K562 treated with DMSO at 1 percent for 12 hours (cell line): ENCODE data around the gene ARHGEF39. TPM values are rescaled to one million over a fixed set of nuclear protein-coding genes. Genes with fewer than 3 reads are reported as not detected.

Experiments used
- total RNA-seq: library from RNA; unstranded; fragments of 300-600 nt; gene quantifications from 2 replicates; pipeline ENCODE4 v1.2.3, GENCODE V29; 2022; ENCODE audit not compliant: insufficient read depth

The ARHGEF39 gene, protein sequence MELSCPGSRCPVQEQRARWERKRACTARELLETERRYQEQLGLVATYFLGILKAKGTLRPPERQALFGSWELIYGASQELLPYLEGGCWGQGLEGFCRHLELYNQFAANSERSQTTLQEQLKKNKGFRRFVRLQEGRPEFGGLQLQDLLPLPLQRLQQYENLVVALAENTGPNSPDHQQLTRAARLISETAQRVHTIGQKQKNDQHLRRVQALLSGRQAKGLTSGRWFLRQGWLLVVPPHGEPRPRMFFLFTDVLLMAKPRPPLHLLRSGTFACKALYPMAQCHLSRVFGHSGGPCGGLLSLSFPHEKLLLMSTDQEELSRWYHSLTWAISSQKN
- total RNA-seq, result 6.5 and 15.3 TPM in 2 replicates

DNA sequence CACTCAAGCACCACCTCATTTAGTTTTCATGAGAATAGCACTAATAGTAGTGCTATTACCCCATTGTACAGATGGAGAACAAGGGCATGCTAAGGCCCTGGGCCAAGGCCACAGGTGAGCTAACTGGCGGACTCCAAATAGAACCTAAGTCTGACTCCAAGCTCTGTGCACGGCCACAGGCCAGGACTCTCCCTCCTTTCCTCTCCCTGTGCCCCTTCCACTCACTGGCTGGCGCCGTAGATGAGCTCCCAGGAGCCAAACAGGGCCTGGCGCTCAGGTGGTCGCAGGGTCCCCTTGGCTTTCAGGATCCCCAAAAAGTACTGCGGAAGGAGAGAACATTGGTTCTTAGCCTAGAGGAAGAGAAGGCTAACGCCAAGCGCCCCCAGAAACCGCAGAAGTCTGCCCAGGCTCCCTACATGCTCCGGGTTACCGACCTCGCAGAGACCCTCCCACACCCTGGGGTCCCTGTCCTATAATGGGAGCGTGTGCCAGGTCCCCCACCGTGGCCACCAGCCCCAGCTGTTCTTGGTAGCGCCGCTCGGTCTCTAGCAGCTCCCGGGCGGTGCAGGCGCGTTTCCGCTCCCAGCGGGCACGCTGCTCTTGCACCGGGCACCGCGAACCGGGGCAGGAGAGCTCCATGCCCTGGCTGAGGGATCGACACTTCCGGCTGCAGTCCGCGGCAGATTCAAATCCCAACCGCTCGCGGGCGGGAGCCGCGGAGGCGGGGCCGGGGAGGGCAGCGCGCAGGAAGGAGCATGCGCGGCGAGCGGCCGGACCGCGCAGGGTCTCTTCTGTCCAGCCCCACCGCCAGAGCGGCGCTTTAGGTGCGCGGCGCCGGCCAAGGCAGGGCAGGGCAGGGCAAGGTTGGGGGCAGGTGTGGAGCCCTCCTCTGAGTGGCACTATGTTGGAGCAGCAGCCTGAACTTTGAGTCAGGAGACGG is at the start of gene ARHGEF39:
ARHGEF39 (minus strand) TSS at position 665 of the 940 bp plus-strand sequence; CDS start at position 639, 26 bp downstream.

DNA sequence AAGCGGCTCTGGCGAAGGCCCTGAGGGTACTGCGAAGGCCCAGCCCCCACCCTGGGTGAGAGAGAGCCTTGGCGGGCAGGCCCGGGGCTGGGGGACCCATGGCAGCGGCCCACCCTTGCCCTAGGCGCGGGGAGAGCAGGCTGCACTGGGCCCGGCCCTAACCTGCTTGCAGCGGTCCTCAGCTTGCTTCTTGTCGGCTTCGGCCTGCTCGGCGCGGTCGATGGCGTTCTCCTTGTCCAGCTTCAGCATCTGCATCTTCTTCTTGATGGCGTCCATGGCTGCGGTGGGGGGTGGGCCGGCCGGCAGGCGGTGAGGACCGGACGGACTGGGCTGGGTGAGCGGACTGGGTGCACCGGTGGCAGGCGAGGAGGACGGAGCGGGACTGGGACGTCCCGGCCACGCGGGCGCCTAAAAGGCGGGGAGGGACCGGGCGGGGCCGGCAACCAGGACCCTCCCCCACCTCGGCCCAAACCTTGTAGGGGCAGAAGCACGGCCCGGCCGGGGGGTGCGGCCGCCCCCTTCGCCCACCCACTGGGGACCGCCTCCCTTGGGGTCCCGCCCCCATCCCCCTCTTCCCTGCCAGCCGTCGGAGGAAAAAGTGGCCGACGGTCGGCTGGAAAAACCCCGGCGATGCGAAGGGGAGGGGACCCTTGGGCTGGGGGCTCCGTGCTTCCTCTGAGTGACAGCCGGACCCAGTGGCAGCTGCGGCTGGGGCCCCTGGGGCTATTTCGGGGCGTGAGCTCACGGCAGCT is 24.7 kb upstream of the ARHGEF39 start, which contains the start of gene TPM2:
TPM2 (minus strand) TSS at position 384 of the 752 bp plus-strand sequence; CDS start at position 276, 108 bp downstream.

DNA sequence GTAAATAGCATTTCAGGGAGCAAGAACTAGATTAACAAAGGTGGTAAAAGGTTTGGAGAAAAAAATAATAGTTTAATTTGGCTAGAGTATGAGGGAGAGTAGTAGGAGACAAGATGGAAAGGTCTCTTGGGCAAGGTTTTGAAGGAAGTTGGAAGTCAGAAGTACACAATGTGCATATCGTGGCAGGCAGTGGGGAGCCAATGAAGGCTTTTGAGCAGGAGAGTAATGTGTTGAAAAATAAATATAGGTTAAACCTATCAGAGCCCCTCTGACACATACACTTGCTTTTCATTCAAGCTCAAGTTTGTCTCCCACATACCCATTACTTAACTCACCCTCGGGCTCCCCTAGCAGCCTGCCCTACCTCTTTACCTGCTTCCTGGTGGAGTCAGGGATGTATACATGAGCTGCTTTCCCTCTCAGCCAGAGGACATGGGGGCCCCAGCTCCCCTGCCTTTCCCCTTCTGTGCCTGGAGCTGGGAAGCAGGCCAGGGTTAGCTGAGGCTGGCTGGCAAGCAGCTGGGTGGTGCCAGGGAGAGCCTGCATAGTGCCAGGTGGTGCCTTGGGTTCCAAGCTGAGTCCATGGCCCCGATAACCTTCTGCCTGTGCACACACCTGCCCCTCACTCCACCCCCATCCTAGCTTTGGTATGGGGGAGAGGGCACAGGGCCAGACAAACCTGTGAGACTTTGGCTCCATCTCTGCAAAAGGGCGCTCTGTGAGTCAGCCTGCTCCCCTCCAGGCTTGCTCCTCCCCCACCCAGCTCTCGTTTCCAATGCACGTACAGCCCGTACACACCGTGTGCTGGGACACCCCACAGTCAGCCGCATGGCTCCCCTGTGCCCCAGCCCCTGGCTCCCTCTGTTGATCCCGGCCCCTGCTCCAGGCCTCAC is 8.4 kb upstream of the ARHGEF39 start, which contains the start of gene CA9:
CA9 (plus strand) TSS at position 797 of the 893 bp plus-strand sequence; CDS start at position 829, 32 bp downstream.

DNA sequence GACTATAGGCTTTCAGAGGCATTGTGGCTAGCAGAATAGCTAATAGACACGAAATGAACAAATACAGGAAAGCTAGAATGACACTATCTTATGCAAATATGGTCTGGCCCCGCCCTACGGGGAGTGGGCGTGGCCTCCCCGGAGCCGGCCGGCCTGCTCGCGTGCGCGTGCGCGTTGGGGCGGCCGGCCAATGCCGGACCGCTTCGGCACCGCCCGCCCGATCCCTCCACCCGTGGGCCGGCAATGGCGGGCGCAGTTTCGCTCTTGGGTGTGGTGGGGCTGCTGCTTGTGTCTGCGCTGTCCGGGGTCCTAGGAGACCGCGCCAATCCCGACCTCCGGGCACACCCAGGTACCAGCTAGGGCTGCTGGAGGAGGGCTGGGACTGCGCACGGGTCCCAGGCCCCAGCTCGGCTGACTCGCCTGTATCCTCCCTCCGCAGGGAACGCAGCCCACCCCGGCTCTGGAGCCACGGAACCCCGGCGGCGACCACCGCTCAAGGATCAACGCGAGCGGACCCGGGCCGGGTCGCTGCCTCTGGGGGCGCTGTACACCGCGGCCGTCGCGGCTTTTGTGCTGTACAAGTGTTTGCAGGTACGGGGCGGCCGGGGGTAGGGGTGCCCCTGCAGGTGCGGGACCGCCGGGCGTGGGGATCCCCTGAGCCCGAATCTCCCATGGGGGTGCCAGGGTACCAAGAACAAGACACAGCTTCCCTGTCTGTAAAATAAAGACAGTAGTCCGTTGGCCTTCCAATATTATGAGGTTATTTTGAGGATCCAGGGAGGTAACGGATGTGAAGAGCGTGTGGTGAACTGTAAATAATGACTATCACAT is 6.6 kb downstream of the ARHGEF39 start, which contains the start of gene CCDC107:
CCDC107 (plus strand) TSS at position 156 of the 831 bp plus-strand sequence; CDS start at position 244, 88 bp downstream.

DNA sequence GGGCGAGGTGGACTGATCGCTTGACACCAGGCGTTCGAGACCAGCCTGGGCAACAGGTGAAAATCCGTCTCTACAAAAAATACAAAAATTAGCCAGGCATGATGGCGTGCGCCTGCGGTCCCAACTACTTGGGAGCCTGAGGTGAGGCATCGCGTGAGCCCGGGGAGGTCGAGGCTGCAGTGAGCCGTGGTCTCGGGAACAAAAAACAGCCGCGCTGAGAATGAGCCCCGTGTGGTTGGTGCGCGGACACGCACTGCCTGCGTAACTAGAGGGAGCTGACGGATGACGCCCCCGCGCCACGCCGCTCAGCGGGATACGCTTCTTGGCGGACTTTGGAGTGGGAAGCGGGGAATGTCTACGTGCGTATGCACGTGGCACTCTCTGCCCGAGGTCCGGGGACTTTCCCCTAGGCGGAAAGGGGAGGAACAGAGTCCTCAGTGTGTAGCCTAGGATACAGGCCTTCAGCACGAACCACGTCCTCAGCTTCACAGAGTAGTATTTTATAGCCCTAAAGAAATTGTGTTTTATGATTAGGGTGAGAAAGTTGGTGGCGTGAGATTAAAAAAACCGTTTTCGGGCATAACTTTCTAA is 7.4 kb downstream of the ARHGEF39 start, which contains the start of gene RMRP:
RMRP (minus strand) TSS at position 474 of the 591 bp plus-strand sequence.

DNA sequence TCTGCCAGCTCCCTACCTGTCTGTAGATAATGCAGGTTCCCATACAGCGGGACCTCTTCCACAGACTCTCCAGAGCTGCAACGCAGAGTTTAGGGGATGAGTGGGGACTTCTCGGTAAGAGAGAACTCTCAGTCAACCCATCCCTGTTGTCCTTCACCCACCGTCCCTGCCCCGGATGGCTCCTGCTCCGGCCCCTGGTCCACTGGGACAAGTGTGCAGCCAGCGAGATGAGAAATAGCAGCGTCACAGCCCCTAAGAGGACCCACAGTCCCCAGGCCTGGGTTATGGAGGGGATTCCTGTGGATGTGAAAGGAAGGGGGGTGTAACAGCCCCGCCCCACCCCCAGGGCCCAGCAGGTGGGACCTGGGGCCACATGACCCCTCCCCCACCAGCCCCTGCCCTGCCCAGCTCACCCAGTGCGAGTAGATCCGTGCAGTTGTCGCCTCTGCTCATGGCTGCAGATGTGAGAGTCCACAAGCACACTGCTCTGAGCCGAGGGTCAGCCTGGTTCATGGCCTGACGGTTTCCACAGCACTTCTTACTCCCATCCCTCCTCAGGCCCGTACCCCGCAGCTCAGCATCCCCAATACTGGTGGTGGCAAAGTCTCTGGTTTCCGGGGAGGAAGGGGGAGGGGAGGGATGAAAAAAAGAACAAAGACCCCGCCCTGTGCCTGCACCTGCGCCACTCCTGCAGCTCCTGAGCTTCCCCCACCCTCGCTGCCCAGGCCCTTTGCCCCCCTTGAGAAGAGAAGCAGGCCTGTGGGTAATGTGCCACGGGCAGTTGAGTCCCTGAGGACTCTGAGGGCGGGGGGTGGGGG is 14.4 kb downstream of the ARHGEF39 start, which contains the start of gene SIT1:
SIT1 (minus strand) TSS at position 591 of the 818 bp plus-strand sequence; CDS start at position 513, 78 bp downstream.

DNA sequence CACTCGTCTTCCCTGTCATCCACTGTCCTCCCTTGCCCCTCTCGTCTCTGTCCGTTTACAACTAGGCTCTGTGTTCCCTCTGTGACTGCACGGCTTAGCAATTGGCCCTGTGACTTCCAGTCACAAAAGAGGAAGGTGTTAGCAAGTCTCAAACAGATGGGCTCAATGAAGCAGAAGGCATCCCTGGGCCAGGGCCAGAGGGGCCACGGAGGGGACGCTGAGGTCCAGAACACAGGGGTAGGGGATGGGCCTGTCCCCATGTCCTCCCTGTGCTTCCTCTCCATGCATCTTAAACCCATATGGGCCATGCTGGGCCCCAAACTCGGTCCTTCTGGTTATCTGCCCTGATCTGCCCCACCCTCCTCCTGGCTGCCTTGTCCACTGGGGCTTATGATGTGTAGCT is 46.7 kb downstream of the ARHGEF39 start, which contains the start of gene CD72:
CD72 (minus strand) TSS at position 89 of the 403 bp plus-strand sequence. CDS start 110 bp downstream, outside the sequence.

Other genes with a start within 250 kb of the ARHGEF39 start
- 4.4 and 10.3 TPM in 2 replicates for gene RUSC2, start 175.1 kb downstream of the ARHGEF39 start, total RNA-seq
- 10.3 and 21.6 TPM in 2 replicates for gene TESK1, start 59.9 kb downstream of the ARHGEF39 start, total RNA-seq
- 1.2 TPM in 1 of 2 replicates, not detected in the other for gene CD72, start 46.8 kb downstream of the ARHGEF39 start, total RNA-seq
- gene SIT1, start 14.3 kb downstream of the ARHGEF39 start, total RNA-seq, result not detected in 2 replicates
- not detected in 2 replicates for gene RMRP, start 7.2 kb downstream of the ARHGEF39 start, total RNA-seq
- 16.5 and 19.3 TPM in 2 replicates for gene CCDC107, start 6.9 kb downstream of the ARHGEF39 start, total RNA-seq
- 0.68 and 6.6 TPM in 2 replicates for gene CA9, start 8.7 kb upstream of the ARHGEF39 start, total RNA-seq
- gene TPM2, start 24.7 kb upstream of the ARHGEF39 start, total RNA-seq, result 3.0 and 3.1 TPM in 2 replicates
- 73.8 and 145 TPM in 2 replicates for gene TLN1, start 67.0 kb upstream of the ARHGEF39 start, total RNA-seq
- gene CREB3, start 67.5 kb upstream of the ARHGEF39 start, total RNA-seq, result 31.0 and 35.1 TPM in 2 replicates
- 30.1 and 65.7 TPM in 2 replicates for gene GBA2, start 84.0 kb upstream of the ARHGEF39 start, total RNA-seq
- gene RGP1, start 84.1 kb upstream of the ARHGEF39 start, total RNA-seq, result 3.0 and 13.3 TPM in 2 replicates
- gene MSMP, start 89.1 kb upstream of the ARHGEF39 start, total RNA-seq, result not detected in 2 replicates
- 1.5 and 3.2 TPM in 2 replicates for gene NPR2, start 126.4 kb upstream of the ARHGEF39 start, total RNA-seq
- gene SPAG8, start 147.1 kb upstream of the ARHGEF39 start, total RNA-seq, result not detected in 2 replicates
- gene HINT2, start 149.8 kb upstream of the ARHGEF39 start, total RNA-seq, result 60.7 and 93.3 TPM in 2 replicates
- gene FAM221B, start 163.5 kb upstream of the ARHGEF39 start, total RNA-seq, result not detected in 2 replicates
- gene TMEM8B, start 164.0 kb upstream of the ARHGEF39 start, total RNA-seq, result 2.4 and 4.2 TPM in 2 replicates
- not detected in 2 replicates for gene OR13J1, start 205.2 kb upstream of the ARHGEF39 start, total RNA-seq
- not detected in 2 replicates for gene HRCT1, start 241.0 kb upstream of the ARHGEF39 start, total RNA-seq
- gene SPAAR, start 244.3 kb upstream of the ARHGEF39 start, total RNA-seq, result not detected in 2 replicates